IMR-90 (cell line): ENCODE measurements around the gene DAD1. TPM values are rescaled to one million over a fixed set of nuclear protein-coding genes. Genes with fewer than 3 reads are reported as not detected.
"Not testable (repeated sequence)": the region's sequence is repeated elsewhere in the genome, so short reads cannot be mapped to it uniquely, and the experiment has no call there.

Experiments
- ATAC-seq: fragments of 200-7000 bp; cut with Tn5 transposase; 2 replicates; pipeline ENCODE4 v1.9.1; 2020; ENCODE audit warnings: low read depth, mild to moderate bottlenecking, moderate library complexity
- BruUV-seq: library from RNA; stranded (reverse); fragments of 400-500 nt; replicated peaks from 2 replicates; lab custom pipeline; 2021; lab: Mats Ljungman, UMichigan
- CTCF ChIA-PET: fragments of 300-600 bp; formaldehyde crosslinking; extraction: SDS; loops from one replicate; lab custom pipeline; 2021; ENCODE audit warnings: antibody characterized with exemption; lab: Yijun Ruan, JAX
- POLR2A ChIA-PET: fragments of 300-600 bp; sonication (Branson Sonifier 250); formaldehyde crosslinking; loops from one replicate; lab custom pipeline; 2022; ENCODE audit warnings: antibody characterized with exemption; ENCODE audit not compliant: unreplicated experiment; lab: Charles Lee
- DNase-seq: peaks from one replicate; pipeline ENCODE4 v3.0.0; 2013
- H2AFZ ChIP-seq: replicated peaks from 2 replicates; pipeline ENCODE3; 2013; ENCODE audit warnings: low read length, mild to moderate bottlenecking; ENCODE audit not compliant: poor library complexity
- H2AK5ac ChIP-seq: 2 replicates; pipeline ENCODE4 v1.6.1; 2013; ENCODE audit warnings: low read depth, low read length, inconsistent platforms
- H2AK9ac ChIP-seq: replicated peaks from 2 replicates; pipeline ENCODE3; 2013; ENCODE audit warnings: mild to moderate bottlenecking, low read depth, low read length, moderate library complexity; ENCODE audit not compliant: poor library complexity
- H2BK120ac ChIP-seq: 2 replicates; pipeline ENCODE4 v1.6.1; 2013; ENCODE audit warnings: low read depth, low read length, inconsistent platforms
- H2BK15ac ChIP-seq: 3 replicates; pipeline ENCODE4 v1.6.1; 2013; ENCODE audit warnings: low read depth, low read length, inconsistent platforms
- H2BK20ac ChIP-seq: 2 replicates; pipeline ENCODE4 v1.6.1; 2013; ENCODE audit warnings: low read depth, mild to moderate bottlenecking, inconsistent platforms, low read length, moderate library complexity
- H2BK5ac ChIP-seq: 2 replicates; pipeline ENCODE4 v1.6.1; 2013; ENCODE audit warnings: mild to moderate bottlenecking, low read depth, low read length, inconsistent platforms; ENCODE audit not compliant: poor library complexity, severe bottlenecking
- H3K14ac ChIP-seq: replicated peaks from 2 replicates; pipeline ENCODE4 v1.6.1; 2013; ENCODE audit warnings: low read depth, low read length, inconsistent platforms
- H3K18ac ChIP-seq: 2 replicates; pipeline ENCODE4 v1.6.1; 2013; ENCODE audit warnings: low read depth, low read length, control low read depth
- H3K23ac ChIP-seq: 2 replicates; pipeline ENCODE4 v1.6.1; 2013; ENCODE audit warnings: low read depth, low read length, inconsistent platforms
- H3K27ac ChIP-seq: 2 replicates; pipeline ENCODE4 v1.5.1; 2013; ENCODE audit warnings: mild to moderate bottlenecking, control low read depth, low read length; ENCODE audit not compliant: insufficient read depth
- H3K27me3 ChIP-seq: 2 replicates; pipeline ENCODE4 v1.6.1; 2013; ENCODE audit warnings: low read length; ENCODE audit not compliant: control insufficient read depth, insufficient read depth
- H3K36me3 ChIP-seq: 2 replicates; pipeline ENCODE4 v1.6.1; 2013; ENCODE audit warnings: low read length, mixed read lengths; ENCODE audit not compliant: control insufficient read depth, insufficient read depth
- H3K4ac ChIP-seq: 2 replicates; pipeline ENCODE4 v1.6.1; 2013; ENCODE audit warnings: low read depth, low read length, inconsistent platforms
- H3K4me1 ChIP-seq: 2 replicates; pipeline ENCODE4 v1.6.1; 2013; ENCODE audit warnings: low read length, mixed read lengths; ENCODE audit not compliant: control insufficient read depth, insufficient read depth
- H3K4me2 ChIP-seq: 2 replicates; pipeline ENCODE4 v1.6.1; 2013; ENCODE audit warnings: low read depth, mild to moderate bottlenecking, control low read depth, low read length, moderate library complexity
- H3K4me3 ChIP-seq: 2 replicates; pipeline ENCODE4 v1.5.1; 2013; ENCODE audit warnings: low read depth, mild to moderate bottlenecking, control low read depth, low read length, moderate library complexity; ENCODE audit not compliant: insufficient read depth
- H3K56ac ChIP-seq: 2 replicates; pipeline ENCODE4 v1.6.1; 2013; ENCODE audit warnings: low read length, inconsistent platforms; ENCODE audit not compliant: insufficient read depth; ENCODE audit errors: extremely low read depth
- H3K79me1 ChIP-seq, 2 experiments: 2 replicates each; pipeline ENCODE4 v1.6.1; 2013; ENCODE audit warnings: low read length in 2 of 2, inconsistent platforms in 1 of 2, low read depth in 1 of 2
- H3K9ac ChIP-seq: 2 replicates; pipeline ENCODE4 v1.6.1; 2013; ENCODE audit warnings: low read depth, low read length, control low read depth
- H3K9me1 ChIP-seq: 2 replicates; pipeline ENCODE4 v1.6.1; 2013; ENCODE audit warnings: low read length, inconsistent platforms; ENCODE audit not compliant: insufficient read depth
- H3K9me3 ChIP-seq: 2 replicates; pipeline ENCODE4 v1.6.1; 2013; ENCODE audit warnings: low read length; ENCODE audit not compliant: control insufficient read depth, insufficient read depth
- H4K20me1 ChIP-seq: 2 replicates; pipeline ENCODE4 v1.6.1; 2013; ENCODE audit warnings: low read length, inconsistent platforms; ENCODE audit not compliant: insufficient read depth
- H4K5ac ChIP-seq: 2 replicates; pipeline ENCODE4 v1.6.1; 2013; ENCODE audit warnings: mild to moderate bottlenecking, low read depth, low read length, control low read depth
- H4K8ac ChIP-seq, 2 experiments: 2 replicates each; pipeline ENCODE4 v1.6.1; 2013; ENCODE audit warnings: low read depth in 2 of 2, low read length in 2 of 2, control low read depth in 1 of 2, inconsistent platforms in 1 of 2
- H4K91ac ChIP-seq: 2 replicates; pipeline ENCODE4 v1.6.1; 2013; ENCODE audit warnings: low read depth, low read length, inconsistent platforms; ENCODE audit not compliant: insufficient read depth
- CEBPB ChIP-seq: IDR thresholded peaks from 2 replicates; pipeline ENCODE4 v1.6.1; 2012; ENCODE audit warnings: low read depth, low read length, improper control_type of control experiment
- FOS ChIP-seq: fragments of 150-350 bp; IDR thresholded peaks from 2 replicates; pipeline ENCODE4 v1.6.1; 2016; ENCODE audit warnings: low read depth, low read length
- MAFK ChIP-seq: IDR thresholded peaks from 2 replicates; pipeline ENCODE4 v1.6.1; 2012; ENCODE audit warnings: low read depth, low read length, improper control_type of control experiment
- NFE2L2 ChIP-seq: fragments of 150-350 bp; IDR thresholded peaks from 2 replicates; pipeline ENCODE4 v1.6.1; 2016; ENCODE audit warnings: low read depth, mild to moderate bottlenecking, low read length
- POLR2A ChIP-seq: IDR thresholded peaks from 2 replicates; pipeline ENCODE4 v1.6.1; 2012; ENCODE audit warnings: mild to moderate bottlenecking, low read depth, low read length
- RAD21 ChIP-seq: IDR thresholded peaks from 2 replicates; pipeline ENCODE4 v1.6.1; 2012; ENCODE audit warnings: low read length, improper control_type of control experiment
- RCOR1 ChIP-seq: IDR thresholded peaks from 2 replicates; pipeline ENCODE4 v1.6.1; 2012; ENCODE audit warnings: mild to moderate bottlenecking, low read length, improper control_type of control experiment; ENCODE audit not compliant: insufficient replicate concordance
- RFX5 ChIP-seq: IDR thresholded peaks from 2 replicates; pipeline ENCODE4 v1.8.0; 2012; ENCODE audit warnings: low read depth, mild to moderate bottlenecking, low read length, moderate library complexity
- WGBS, 2 experiments: methylation state at CpG; one replicate each; pipeline versions ENCODE4 v1.1.5 to v1.1.7; 2013; ENCODE audit warnings: missing lambda C conversion rate in 2 of 2; ENCODE audit not compliant: insufficient read length in 1 of 2; ENCODE audit errors: extremely low coverage in 2 of 2; 5-methylcytosine and 5-hydroxymethylcytosine counted together
- dilution Hi-C: fragments of 300-500 bp; cut with HindIII; formaldehyde crosslinking; loops from one replicate; pipeline ENCODE4 v1.14.3; 2018; ENCODE audit warnings: low sequenced_read_pairs; ENCODE audit not compliant: unreplicated experiment
- in situ Hi-C: fragments of 300-500 bp; cut with MboI; formaldehyde crosslinking; loops from 3 replicates; pipeline ENCODE4 v1.14.3; 2019; ENCODE audit warnings: low sequenced_read_pairs, inconsistent platforms, mixed read lengths
- intact Hi-C: fragments of 100-400 bp; cut with micrococcal nuclease; formaldehyde crosslinking; loops from 2 replicates; pipeline ENCODE4 v1.10.0; 2022
- polyA plus RNA-seq, 3 experiments: library from polyadenylated mRNA; depleted of rRNA; stranded (reverse); fragments of >200 nt; gene quantifications; 2 replicates each; pipeline ENCODE4 v1.2.3, GENCODE V29; 2012; ENCODE audit warnings: low replicate concordance in 1 of 3
- total RNA-seq: library from RNA; depleted of rRNA; stranded (reverse); fragments of >200 nt; gene quantifications from 2 replicates; pipeline ENCODE4 v1.2.3, GENCODE V29; 2012
- TF ChIP-seq, protein P1 (sequence below): fragments of 150-350 bp; IDR thresholded peaks from 2 replicates; pipeline ENCODE4 v1.6.1; 2016; ENCODE audit warnings: low read depth, mild to moderate bottlenecking, low read length, moderate library complexity, borderline replicate concordance

The DAD1 gene
- total and polyA plus RNA-seq, 2 of the 4 experiments (the other 2 are of a cell fraction) = 396 to 496 TPM

DNA sequence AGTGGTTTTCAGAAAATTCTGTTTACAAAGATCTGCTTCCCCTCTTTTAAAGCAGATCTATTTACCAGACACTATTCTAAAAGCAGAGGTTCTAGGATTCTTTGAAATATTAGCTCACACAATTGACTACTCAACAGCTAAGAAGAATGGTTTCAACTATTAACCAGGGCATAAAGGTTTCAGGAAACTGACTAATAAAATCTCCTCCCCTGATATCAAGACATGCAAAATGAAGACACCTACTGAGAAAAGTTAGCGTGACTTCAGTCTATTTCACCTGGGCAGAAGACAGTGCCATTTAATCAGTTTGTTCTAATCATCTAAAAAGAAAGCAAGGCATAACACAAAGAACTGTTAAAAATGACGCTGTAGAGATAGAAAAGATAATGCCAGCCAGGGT is 22.2 kb downstream of the DAD1 start:
- H4K8ac ChIP-seq = no peak overlapping the region
- CTCF ChIA-PET = interaction anchor here (1.1 kb wide), 1 partner anchor 89 kb away, joined by 3 read pairs; no protein-coding TSS in a partner anchor
- H2BK20ac ChIP-seq = no peak overlapping the region
- H2BK120ac ChIP-seq = no peak overlapping the region
- no peak overlapping the region for H3K14ac ChIP-seq
- H3K4me1 ChIP-seq = peaks cover 4% of the 10 kb centered on the region
- H2BK5ac ChIP-seq = no peak overlapping the region
- in situ Hi-C loops = loop anchor here (5.0 kb wide), 1 partner anchor 290 kb away; no protein-coding TSS in a partner anchor
- WGBS, 2 experiments = no CpG with 5 or more reads among the region's 2 CpGs
- peaks cover 12% of the 10 kb centered on the region for H4K20me1 ChIP-seq
- ATAC-seq = no peak
- intact Hi-C loops = no loop called here
- POLR2A ChIA-PET = no interaction called here
- no peak for DNase-seq
- no peak overlapping the region for H3K27ac ChIP-seq
- no peaks in the 10 kb centered on the region for H3K9me3 ChIP-seq
- H3K36me3 ChIP-seq = peaks cover 19% of the 10 kb centered on the region
- TF ChIP-seq NFE2L2 (no peak), CEBPB (no peak), FOS (no peak), RCOR1 (no peak), MAFK (no peak), RFX5 (no peak), RAD21 (no peak), POLR2A (no peak)
- TF ChIP-seq, protein P1, sequence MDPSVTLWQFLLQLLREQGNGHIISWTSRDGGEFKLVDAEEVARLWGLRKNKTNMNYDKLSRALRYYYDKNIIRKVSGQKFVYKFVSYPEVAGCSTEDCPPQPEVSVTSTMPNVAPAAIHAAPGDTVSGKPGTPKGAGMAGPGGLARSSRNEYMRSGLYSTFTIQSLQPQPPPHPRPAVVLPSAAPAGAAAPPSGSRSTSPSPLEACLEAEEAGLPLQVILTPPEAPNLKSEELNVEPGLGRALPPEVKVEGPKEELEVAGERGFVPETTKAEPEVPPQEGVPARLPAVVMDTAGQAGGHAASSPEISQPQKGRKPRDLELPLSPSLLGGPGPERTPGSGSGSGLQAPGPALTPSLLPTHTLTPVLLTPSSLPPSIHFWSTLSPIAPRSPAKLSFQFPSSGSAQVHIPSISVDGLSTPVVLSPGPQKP = no peak
- BruUV-seq = no TSS peak
- no peak overlapping the region for H2AK9ac ChIP-seq
- H3K27me3 ChIP-seq = no peaks in the 10 kb centered on the region
- H3K79me1 ChIP-seq = peaks cover 17 to 29% of the 10 kb centered on the region in 2 experiments
- H3K23ac ChIP-seq = no peak overlapping the region
- no peak overlapping the region for H4K91ac ChIP-seq
- dilution Hi-C loops = no loop called here
- H3K9ac ChIP-seq = no peak overlapping the region
- no peak overlapping the region for H3K18ac ChIP-seq
- H3K9me1 ChIP-seq = no peaks in the 10 kb centered on the region
- H3K56ac ChIP-seq = no peak overlapping the region
- H3K4me3 ChIP-seq = no peak overlapping the region
- H3K4me2 ChIP-seq = no peak overlapping the region
- no peak overlapping the region for H2AFZ ChIP-seq
- no peak overlapping the region for H2BK15ac ChIP-seq
- H3K4ac ChIP-seq = no peak overlapping the region
- no peak overlapping the region for H4K5ac ChIP-seq
- H2AK5ac ChIP-seq = no peak overlapping the region

DNA sequence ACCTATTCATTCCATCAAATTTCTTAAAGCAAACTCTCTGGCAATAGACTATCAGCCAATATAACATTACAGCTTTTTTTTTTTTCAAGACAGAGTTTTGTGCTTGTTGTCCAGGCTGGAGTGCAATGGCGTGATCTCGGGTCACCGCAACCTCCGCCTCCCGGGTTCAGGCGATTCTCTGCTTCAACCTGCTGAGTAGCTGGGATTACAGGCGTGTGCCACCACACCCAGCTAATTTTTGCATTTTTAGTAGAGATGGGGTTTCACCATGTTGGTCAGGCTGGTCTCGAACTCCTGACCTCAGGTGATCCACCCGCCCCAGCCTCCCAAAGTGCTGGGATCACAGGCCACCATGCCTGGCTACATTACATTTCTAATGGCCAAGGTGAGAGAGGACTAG is 22.8 kb downstream of the DAD1 start:
- H3K23ac ChIP-seq, H2BK20ac ChIP-seq, H3K18ac ChIP-seq, H3K4ac ChIP-seq, H4K8ac ChIP-seq, BruUV-seq, H3K4me3 ChIP-seq, H3K27me3 ChIP-seq, H2BK120ac ChIP-seq, intact Hi-C loops, H4K5ac ChIP-seq, H3K27ac ChIP-seq, H3K9me3 ChIP-seq, H3K9me1 ChIP-seq, H2AK5ac ChIP-seq, H3K56ac ChIP-seq, H4K91ac ChIP-seq, DNase-seq, H3K9ac ChIP-seq, H2BK15ac ChIP-seq, H3K4me2 ChIP-seq, H2AK9ac ChIP-seq, H2AFZ ChIP-seq, H3K14ac ChIP-seq, H3K4me1 ChIP-seq, ATAC-seq, dilution Hi-C loops, H2BK5ac ChIP-seq: not testable (repeated sequence)
- peaks cover 12% of the 10 kb centered on the region for H4K20me1 ChIP-seq
- POLR2A ChIA-PET = interaction anchor here (0.6 kb wide), 1 partner anchor 181 kb away, joined by 4 read pairs; no protein-coding TSS in a partner anchor
- CTCF ChIA-PET = interaction anchor here (0.6 kb wide), 1 partner anchor 90 kb away, joined by 3 read pairs; no protein-coding TSS in a partner anchor
- no CpG with 5 or more reads among the region's 9 CpGs for WGBS, 2 experiments
- peaks cover 17 to 32% of the 10 kb centered on the region in 2 experiments for H3K79me1 ChIP-seq
- H3K36me3 ChIP-seq = peaks cover 18% of the 10 kb centered on the region
- in situ Hi-C loops = loop anchor here (5.0 kb wide), 1 partner anchor 291 kb away; no protein-coding TSS in a partner anchor
